ENCODE data around the gene COL20A1. TPM values are rescaled to one million over a fixed set of nuclear protein-coding genes. Genes with fewer than 3 reads are reported as not detected.

Gene COL20A1
- total and polyA plus RNA-seq, 2 of the 13 experiments (the other 11 are each of a cell fraction or from before 2014, with no cell fraction given), result not detected

GRCh38 chr20:63381781-63382431 lies 88.9 kb downstream of the COL20A1 start (continued):
- TF ChIP-seq ARID4A (CRISPR knock-in tag; IDR thresholded peaks at IDR 0.05; ENCODE audit: borderline replicate concordance), result no peak

DNA sequence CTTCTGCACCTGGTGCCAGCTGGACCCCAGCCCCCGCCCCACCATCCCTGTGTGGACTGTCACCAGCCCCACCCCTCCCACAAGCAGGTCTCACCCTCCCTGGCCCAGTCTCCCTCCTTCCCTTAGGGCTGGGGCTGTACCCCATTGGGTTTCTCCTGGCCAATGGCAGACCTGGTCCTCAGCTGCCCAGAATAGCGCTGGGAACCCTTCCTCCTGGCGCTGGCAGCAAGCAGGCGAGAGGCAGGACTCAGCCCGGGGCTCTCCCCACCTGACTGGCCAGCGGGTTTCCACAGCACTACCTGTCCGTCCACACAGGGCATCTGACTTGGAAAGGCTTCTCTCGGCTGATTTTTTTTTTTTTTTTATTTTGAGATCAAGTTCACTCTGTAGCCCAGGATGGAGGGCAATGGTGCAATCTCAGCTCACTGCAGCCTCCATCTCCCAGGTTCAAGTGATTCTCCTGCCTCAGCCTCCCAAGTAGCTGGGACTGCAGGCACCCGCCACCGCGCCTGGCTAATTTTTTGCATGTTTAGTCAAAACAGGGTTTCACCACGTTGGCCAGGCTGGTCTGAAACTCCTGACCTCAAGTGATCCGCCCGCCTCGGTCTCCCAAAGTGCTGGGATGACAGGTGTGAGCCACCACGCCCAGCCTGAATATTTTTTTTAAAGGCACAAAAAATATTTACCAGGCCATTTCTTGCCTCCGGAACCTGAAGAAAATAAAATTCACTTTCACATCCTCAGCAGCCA lies 89.7 kb downstream of the COL20A1 start:
- no peaks in the 10 kb centered on the region for H3K36me3 ChIP-seq (replicated peaks in 1 of 2; ENCODE audit: control insufficient read depth in 1 of 2, insufficient read depth in 2 of 2, low read length in 2 of 2)
- H3K4me2 ChIP-seq (ENCODE audit: low read depth, low read length), result no peak overlapping the region
- BruUV-seq (replicated peaks), result no TSS peak
- H3K27me3 ChIP-seq (ENCODE audit: control insufficient read depth in 1 of 2, insufficient read depth in 2 of 2, low read length in 2 of 2), result peaks cover 8 to 32% of the 10 kb centered on the region in 2 experiments; a peak in 3 of 5 replicates
- ATAC-seq (no peak), DNase-seq (ENCODE audit: low spot score) (no peak), FAIRE-seq (no peak)
- intact Hi-C loops (cut with micrococcal nuclease; ENCODE audit: unreplicated experiment) (loop anchor here (1.0 kb wide), 1 partner anchor 73 kb away; no protein-coding TSS in a partner anchor), in situ Hi-C loops (cut with HindIII; ENCODE audit: extremely low pct_ligation_motif_present, low pct_unique_long_range_greater_than_20kb) (loop anchor here (5.0 kb wide), 1 partner anchor 75 kb away; no protein-coding TSS in a partner anchor)
- H3K4me3 ChIP-seq (replicated peaks in 1 of 3; ENCODE audit: insufficient read depth in 1 of 3, low read depth in 2 of 3, low read length in 3 of 3), result no peak overlapping the region
- peaks cover 26% of the 10 kb centered on the region for H3K9me3 ChIP-seq (ENCODE audit: low read length)
- ChIA-PET POLR2A (no interaction called here), CTCF (ENCODE audit: low intra/inter-chr PET ratio, low total read pairs) (interaction anchor here (2.0 to 3.8 kb wide), 2 partner anchors 73 to 75 kb away, joined by 6 to 69 read pairs; no protein-coding TSS in a partner anchor)
- H4K20me1 ChIP-seq (ENCODE audit: insufficient read depth, low read length), result peaks cover 11% of the 10 kb centered on the region; the same call in 1 of the 2 replicates
- no peaks in the 10 kb centered on the region for H3K79me2 ChIP-seq (ENCODE audit: insufficient read depth, low read length)
- H3K9ac ChIP-seq (ENCODE audit: insufficient read depth, low read depth, low read length), result no peak overlapping the region
- WGBS (ENCODE audit: low lambda C conversion rate), result 21% methylated on average over 17 of the region's 17 CpGs
- TF ChIP-seq MIXL1 (CRISPR knock-in tag; IDR thresholded peaks at IDR 0.05), result no peak
- TF ChIP-seq, protein P1, sequence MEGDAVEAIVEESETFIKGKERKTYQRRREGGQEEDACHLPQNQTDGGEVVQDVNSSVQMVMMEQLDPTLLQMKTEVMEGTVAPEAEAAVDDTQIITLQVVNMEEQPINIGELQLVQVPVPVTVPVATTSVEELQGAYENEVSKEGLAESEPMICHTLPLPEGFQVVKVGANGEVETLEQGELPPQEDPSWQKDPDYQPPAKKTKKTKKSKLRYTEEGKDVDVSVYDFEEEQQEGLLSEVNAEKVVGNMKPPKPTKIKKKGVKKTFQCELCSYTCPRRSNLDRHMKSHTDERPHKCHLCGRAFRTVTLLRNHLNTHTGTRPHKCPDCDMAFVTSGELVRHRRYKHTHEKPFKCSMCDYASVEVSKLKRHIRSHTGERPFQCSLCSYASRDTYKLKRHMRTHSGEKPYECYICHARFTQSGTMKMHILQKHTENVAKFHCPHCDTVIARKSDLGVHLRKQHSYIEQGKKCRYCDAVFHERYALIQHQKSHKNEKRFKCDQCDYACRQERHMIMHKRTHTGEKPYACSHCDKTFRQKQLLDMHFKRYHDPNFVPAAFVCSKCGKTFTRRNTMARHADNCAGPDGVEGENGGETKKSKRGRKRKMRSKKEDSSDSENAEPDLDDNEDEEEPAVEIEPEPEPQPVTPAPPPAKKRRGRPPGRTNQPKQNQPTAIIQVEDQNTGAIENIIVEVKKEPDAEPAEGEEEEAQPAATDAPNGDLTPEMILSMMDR (CRISPR knock-in tag; IDR thresholded peaks at IDR 0.05), result 0 out of 2 replicates have a peak, but pooled peaks have one; percentile 2
- no peak overlapping the region for H2AFZ ChIP-seq (ENCODE audit: low read length)
- peaks cover 6% of the 10 kb centered on the region for H3K4me1 ChIP-seq (ENCODE audit: insufficient read depth, low read length)
- H3K27ac ChIP-seq (ENCODE audit: extremely low read length, insufficient read depth, low read length), result no peak overlapping the region
